SK-MEL-5 (cell line): ENCODE data around the gene FOXN3. TPM values are rescaled to one million over a fixed set of nuclear protein-coding genes. Genes with fewer than 3 reads are reported as not detected.

ENCODE experiments used
- DNase-seq: peaks from one replicate; pipeline ENCODE4 v3.0.0-alpha.2; 2016; ENCODE audit warnings: low read depth, low spot score
- in situ Hi-C: cut with HindIII; loops from 2 replicates; pipeline ENCODE4 v1.10.0; 2016; ENCODE audit warnings: low sequenced_read_pairs, high pct_unique_total_duplicates, low pct_unique_long_range_greater_than_20kb
- total RNA-seq: library from RNA; depleted of rRNA; stranded (reverse); fragments of >200 nt; shearing (Covaris generic); gene quantifications from 2 replicates; pipeline ENCODE4 v1.2.3, GENCODE V29; 2014

FOXN3 gene
- total RNA-seq, 1 experiment from 2014 or later, result 6.2 TPM

DNA sequence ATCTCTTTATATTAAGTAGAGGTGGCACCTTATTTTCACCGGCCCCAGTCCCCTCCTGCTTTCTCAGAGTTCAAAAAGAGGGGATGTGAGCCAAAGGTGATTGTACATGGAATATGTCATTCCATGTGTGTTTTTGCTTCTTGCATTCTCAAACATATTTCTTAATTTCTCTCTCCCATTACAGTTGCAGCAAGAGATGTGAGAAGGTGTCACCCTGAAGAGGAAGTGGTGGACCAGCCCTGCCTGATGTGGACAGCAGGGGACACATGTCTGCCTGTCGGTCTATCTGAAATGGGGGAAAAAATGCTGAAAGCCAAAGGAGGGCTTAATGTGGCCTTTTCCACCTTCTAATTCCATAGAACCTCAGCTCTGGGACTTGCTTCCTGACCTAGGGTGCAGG is 1.9 kb upstream of the FOXN3 start:
- DNase-seq, result no peak
- in situ Hi-C loops, result no loop called here

- DNase-seq, result no peak
- in situ Hi-C loops, result no loop called here
Measured at GRCh38 chr14:89418452-89418851, 1.4 kb upstream of the FOXN3 start.

DNA sequence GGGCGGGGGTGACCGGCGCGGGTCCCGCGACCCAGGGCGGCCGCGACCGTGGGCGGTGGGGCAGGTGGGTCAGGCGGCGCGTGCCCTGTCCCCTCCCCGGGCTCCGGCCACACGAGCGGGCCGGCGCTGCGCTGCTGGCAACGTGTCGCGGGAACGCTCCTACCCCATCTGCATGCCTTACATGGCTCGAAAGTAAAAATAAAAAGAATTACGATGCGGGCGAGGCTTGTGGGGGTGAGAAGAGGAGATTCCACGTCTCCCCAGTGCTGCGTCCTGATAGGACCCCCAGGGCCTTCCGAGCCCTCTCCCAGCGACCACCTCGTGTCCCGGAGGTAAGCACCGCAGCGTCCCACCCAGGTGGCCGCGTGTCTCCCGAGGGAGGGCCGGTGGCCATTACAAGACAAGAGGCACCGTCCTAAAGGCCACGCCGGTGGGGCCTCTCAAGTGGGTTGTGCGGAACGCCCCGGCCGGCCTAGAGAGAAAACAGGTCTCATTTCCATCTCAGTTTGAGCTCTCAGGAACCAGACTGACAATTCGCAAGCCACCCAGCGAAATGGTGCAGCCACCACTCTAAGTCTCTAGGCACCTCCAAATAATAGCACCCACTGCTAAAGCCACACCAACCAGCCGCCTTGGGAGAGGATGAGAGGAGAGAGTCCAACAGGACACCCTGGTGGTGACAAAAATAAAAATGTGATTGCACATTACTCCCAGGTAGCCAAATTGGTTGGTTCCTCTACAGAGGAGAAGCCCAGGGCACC is 612 bp upstream of the FOXN3 start:
- peak; percentile 54 for DNase-seq
- in situ Hi-C loops, result no loop called here

- in situ Hi-C loops, result no loop called here
- DNase-seq, result peak; percentile 94
Measured at GRCh38 chr14:89416002-89416995, 734 bp downstream of the FOXN3 start.

DNA sequence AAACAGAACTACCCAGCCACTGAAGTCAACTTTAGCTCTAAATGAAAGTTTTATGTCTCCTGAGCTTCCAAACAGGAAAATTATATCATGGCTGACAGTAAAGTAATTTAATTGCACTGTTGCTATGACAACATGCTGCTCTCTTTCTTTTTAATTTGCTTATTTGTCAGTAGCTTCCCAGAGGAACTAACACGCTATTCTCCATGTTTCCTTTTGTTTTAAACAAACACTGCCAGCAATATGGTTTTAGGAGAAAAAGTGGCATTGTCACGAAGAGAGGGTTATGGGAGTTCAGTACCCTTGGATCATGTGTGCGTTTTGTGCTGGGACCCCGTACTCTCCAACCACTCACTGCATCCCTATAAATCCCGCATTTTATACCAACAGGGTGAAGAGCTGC is 1.9 kb downstream of the FOXN3 start:
- in situ Hi-C loops, result no loop called here
- DNase-seq, result no peak

DNA sequence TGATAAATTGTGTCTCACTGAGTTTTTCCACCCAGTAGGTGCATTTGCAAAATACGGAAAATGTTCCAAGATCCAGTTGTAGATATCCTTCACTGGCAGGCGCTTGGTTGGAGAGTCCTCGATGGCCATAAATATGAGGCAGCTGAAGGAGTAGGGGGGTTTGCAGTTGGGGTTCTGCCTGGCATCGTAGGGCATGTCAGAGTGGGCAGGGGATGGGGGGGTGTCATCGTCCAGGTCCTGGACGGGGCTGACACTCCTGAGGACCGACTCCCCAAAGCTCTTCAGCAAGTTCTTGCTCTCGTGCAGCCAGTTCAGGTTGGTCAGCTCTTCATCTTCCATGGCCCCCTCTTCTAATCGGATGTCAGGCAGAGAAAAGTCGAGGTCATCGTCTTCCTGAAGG is 5.1 kb downstream of the FOXN3 start:
- DNase-seq, result no peak
- in situ Hi-C loops, result no loop called here

- in situ Hi-C loops, result no loop called here
- DNase-seq, result no peak
Measured at GRCh38 chr14:89409961-89410360, 7.1 kb downstream of the FOXN3 start.

GRCh38 chr14:89408907-89409700 is 7.9 kb downstream of the FOXN3 start:
- in situ Hi-C loops, result no loop called here
- DNase-seq, result no peak

DNA sequence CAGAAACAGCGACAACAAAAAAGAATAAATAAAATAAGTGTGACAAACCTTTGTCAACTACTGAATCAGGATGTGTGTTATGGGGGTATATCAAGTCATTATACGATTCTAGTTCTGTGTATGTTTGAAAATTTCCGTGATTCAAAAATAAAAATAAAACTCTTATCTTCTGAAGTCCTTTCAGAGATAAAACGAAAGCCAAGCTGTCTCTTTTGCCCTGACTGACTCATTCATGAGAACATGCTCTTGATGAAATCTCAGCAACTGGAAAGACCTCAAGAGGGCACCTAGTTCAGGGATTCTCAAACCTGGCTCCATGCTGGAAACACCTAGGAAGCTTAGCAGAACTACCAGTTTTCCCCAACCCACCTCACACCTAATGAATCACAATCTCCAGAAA is 9.2 kb downstream of the FOXN3 start:
- in situ Hi-C loops, result no loop called here
- no peak for DNase-seq

- in situ Hi-C loops, result no loop called here
- DNase-seq, result no peak
Measured at GRCh38 chr14:89406941-89407340, 10.1 kb downstream of the FOXN3 start.

- in situ Hi-C loops, result no loop called here
Measured at GRCh38 chr14:89406361-89406760, 10.7 kb downstream of the FOXN3 start.

DNA sequence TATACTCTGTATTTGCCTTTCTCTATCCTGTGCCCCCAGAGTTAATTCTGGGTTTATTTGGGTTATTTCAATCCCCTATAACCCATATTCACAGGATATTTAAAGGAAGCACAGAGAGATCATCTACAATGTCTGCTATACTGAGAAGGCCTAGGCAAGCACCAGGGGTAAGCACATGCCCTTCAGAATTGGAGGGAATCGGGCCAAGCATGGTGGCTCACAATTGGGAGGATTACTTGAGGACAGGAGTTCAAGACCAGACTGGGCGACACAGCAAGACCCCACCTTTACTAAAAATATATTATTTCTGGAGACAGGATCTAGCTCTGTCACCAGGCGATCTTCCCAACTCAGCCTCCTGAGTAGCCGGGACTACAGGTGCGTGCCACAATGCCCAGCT is 11.3 kb downstream of the FOXN3 start:
- in situ Hi-C loops, result no loop called here
- DNase-seq, result no peak

More at GRCh38 chr14:89406361-89406760, 10.7 kb downstream of the FOXN3 start:
- DNase-seq, result no peak

- in situ Hi-C loops, result no loop called here
- no peak for DNase-seq
Measured at GRCh38 chr14:89402363-89402762, 14.7 kb downstream of the FOXN3 start.

GRCh38 chr14:89401761-89402160 is 15.3 kb downstream of the FOXN3 start:
- no peak for DNase-seq
- in situ Hi-C loops, result no loop called here

DNA sequence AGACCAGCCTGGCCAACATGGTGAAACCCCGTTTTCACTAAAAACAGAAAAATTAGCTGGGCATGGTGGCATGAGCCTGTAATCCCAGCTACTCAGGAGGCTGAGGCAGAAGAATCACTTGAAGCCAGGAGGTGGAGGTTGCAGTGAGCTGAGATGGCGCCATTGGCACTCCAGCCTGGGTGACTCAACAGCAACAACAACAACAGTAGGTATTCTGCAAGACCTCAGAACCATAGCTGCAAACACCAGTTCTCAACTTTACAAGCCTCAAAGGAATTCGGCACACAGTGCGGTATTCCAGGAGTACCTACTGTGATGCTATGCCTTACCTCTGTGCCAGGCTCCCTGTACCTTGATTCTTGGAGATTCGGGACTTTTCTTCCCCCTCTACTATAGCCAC is 15.8 kb downstream of the FOXN3 start:
- DNase-seq, result no peak
- in situ Hi-C loops, result no loop called here

DNA sequence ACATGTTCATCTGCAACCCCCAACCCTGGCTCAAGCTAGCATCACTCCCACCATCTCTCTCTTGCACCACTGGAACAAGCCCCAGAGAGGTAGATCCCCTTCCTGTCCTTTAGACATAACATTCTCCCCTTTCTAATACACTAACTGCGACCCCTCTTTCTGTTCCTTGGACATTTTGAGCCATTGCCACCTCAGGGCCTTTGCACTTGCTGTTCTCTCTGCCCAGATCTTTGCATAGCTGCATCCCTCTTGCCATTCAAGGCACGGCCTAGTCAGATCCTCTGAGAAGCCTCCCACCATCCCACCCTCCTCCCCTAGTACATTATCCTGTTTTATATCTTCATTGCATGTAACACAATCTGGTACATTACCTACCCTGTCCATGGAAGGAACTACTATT is 16.5 kb downstream of the FOXN3 start:
- DNase-seq, result no peak
- in situ Hi-C loops, result no loop called here

DNA sequence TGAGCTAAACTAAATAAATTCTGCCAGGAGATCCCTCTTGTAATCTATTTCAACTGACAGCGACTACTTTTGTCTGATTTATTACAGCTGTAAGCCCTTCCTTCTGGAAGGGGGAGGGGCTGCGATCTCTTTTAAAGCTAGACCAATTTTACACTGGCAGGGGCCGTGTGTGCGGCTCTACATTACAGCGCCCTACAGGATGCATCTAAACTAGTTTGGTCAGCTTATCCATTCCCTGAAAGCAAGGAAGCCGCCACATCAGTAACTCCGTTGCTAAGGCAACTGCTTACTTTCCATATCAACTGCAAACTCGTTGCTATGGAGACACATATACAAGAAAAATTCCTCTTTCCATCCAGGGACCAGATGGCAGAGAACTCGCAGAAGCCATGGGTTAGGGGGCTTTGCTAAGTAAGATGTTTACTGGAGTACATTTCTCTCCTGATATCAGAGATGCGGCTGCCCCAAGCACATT is 17.4 kb downstream of the FOXN3 start:
- no peak for DNase-seq
- in situ Hi-C loops, result no loop called here

DNA sequence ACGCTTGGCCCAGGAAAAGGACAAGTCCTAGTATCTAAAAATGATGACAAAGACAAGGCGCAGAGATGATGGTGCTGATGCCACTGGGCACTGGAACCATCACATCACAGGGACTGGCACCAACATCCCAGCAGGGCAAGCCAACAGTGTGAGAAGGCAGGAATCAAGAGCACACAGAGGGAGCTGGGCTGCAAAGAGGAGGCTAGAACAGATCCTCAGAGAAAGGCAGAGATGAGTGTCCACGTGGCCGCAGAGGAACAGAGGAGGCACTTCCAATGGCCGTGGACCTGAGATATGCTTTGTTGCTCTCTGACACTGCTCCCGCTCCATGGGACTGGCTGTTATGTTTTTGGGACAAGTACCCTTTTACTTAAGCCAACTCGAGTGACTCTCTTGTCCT is 17.9 kb downstream of the FOXN3 start:
- DNase-seq, result no peak
- in situ Hi-C loops, result no loop called here
